Fibroblast of pulmonary artery (primary cell): Measurements from ENCODE around the gene PAPSS2.
A peak's percentile ranks its signal among the peaks of the same experiment; 100 is the strongest.
"Not testable (repeated sequence)": the region's sequence is repeated elsewhere in the genome, so short reads cannot be mapped to it uniquely, and the experiment has no call there.

Experiments
- DNase-seq: peaks from one replicate; pipeline ENCODE4 v3.0.0-alpha.2; 2010; ENCODE audit warnings: low read depth
- H3K4me3 ChIP-seq: replicated peaks from 2 replicates; pipeline ENCODE4 v1.5.1; 2011; ENCODE audit warnings: low read depth, mild to moderate bottlenecking, control low read depth, low read length, moderate library complexity
- TF ChIP-seq, protein P1 (sequence below): IDR thresholded peaks from 2 replicates; pipeline ENCODE4 v1.5.1; 2011; ENCODE audit warnings: mild to moderate bottlenecking, control low read depth, low read length, inconsistent platforms; ENCODE audit errors: missing control alignments

PAPSS2 gene

GRCh38 chr10:87729940-87730339 is 70.3 kb downstream of the PAPSS2 start:
- TF ChIP-seq, protein P1, sequence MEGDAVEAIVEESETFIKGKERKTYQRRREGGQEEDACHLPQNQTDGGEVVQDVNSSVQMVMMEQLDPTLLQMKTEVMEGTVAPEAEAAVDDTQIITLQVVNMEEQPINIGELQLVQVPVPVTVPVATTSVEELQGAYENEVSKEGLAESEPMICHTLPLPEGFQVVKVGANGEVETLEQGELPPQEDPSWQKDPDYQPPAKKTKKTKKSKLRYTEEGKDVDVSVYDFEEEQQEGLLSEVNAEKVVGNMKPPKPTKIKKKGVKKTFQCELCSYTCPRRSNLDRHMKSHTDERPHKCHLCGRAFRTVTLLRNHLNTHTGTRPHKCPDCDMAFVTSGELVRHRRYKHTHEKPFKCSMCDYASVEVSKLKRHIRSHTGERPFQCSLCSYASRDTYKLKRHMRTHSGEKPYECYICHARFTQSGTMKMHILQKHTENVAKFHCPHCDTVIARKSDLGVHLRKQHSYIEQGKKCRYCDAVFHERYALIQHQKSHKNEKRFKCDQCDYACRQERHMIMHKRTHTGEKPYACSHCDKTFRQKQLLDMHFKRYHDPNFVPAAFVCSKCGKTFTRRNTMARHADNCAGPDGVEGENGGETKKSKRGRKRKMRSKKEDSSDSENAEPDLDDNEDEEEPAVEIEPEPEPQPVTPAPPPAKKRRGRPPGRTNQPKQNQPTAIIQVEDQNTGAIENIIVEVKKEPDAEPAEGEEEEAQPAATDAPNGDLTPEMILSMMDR = no peak
- no peak for DNase-seq
- H3K4me3 ChIP-seq = no peak overlapping the region

GRCh38 chr10:87733081-87733480 is 73.4 kb downstream of the PAPSS2 start:
- H3K4me3 ChIP-seq = no peak overlapping the region
- TF ChIP-seq, protein P1 = no peak
- DNase-seq = peak; percentile 46

- TF ChIP-seq, protein P1 = peak; percentile 80
- peak; percentile 72 for DNase-seq
- H3K4me3 ChIP-seq = no peak overlapping the region
These were observed 75.5 kb downstream of the PAPSS2 start for GRCh38 chr10:87734987-87735827.

DNA sequence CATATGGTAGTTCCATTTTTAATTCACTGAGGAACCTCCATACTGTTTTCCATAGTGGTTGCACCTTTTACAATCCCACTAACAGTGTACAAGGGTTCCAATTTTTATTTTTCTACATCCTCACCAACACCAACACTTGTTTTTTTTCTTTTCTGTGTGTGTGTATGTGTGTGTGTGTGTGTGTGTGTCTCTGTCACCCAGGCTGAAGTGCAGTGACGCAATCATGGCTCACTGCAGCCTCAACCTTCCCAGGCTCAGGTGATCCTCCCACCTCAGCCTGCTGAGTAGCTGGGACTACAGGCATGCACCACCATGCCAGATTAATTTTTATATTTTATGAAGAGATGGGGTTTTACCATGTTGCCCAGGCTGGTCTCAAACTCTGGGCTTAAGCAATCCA is 78.6 kb downstream of the PAPSS2 start:
- not testable (repeated sequence) for DNase-seq

DNA sequence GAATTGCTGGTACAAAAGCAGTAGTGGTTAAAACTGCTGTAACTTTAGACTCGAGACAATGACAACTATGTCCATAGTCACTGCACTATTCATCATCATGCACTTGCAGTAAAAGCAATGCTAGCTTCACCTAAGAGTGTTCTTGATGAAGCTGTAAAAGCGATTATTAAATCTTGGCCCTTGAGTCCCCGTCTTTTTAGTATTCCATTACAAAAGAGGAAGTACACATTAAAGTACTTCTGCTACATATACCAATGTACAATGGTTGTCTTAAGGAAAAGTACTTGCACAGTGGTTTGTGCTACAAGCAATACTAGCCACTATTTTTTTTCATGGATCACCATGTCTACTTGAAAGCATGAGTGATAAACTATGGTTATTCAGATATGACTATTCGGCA is 80.0 kb downstream of the PAPSS2 start:
- no peak overlapping the region for H3K4me3 ChIP-seq
- TF ChIP-seq, protein P1 = no peak
- no peak for DNase-seq

More for the DNA sequence above, 78.6 kb downstream of the PAPSS2 start:
- H3K4me3 ChIP-seq = not testable (repeated sequence)

DNA sequence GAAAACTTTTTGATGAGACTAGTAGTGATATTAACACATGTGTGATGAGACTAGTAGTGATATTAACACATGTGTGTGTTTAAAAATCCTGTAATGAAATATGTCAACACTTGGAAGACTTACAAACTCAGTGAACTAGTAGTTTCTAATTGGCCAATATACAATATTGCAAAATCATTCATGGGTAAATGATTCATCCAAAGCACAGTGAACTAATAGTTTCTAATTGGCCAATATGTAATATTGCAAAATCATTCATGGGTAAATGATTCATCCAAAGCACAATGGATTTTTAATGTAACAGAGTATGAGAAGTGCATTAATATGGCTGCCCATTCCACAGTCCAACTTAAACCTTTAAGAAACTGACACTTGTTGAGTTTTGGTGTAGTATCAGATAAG is 80.6 kb downstream of the PAPSS2 start:
- H3K4me3 ChIP-seq = no peak overlapping the region
- DNase-seq = peak; percentile 92
- TF ChIP-seq, protein P1 = no peak

DNA sequence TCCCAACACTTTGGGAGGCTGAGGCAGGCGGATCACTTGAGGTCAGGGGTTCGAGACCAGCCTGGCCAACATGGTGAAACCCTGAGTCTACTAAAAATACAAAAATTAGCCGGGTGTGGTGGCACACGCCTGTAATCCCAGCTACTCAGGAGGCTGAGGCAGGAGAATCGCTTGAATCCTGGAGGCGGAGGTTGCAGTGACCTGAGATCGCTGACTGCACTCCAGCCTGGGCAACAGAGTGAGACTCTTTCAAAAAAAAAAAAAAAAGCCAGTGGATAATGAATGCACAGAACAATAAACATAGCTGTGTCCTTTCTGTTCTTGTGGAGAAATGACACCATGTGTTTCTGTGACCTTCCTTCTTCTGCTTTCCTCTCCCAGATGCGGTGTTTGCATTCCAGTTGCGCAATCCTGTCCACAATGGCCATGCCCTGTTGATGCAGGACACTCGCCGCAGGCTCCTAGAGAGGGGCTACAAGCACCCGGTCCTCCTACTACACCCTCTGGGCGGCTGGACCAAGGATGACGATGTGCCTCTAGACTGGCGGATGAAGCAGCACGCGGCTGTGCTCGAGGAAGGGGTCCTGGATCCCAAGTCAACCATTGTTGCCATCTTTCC is 83.4 kb downstream of the PAPSS2 start:
- H3K4me3 ChIP-seq, DNase-seq: not testable (repeated sequence)

DNA sequence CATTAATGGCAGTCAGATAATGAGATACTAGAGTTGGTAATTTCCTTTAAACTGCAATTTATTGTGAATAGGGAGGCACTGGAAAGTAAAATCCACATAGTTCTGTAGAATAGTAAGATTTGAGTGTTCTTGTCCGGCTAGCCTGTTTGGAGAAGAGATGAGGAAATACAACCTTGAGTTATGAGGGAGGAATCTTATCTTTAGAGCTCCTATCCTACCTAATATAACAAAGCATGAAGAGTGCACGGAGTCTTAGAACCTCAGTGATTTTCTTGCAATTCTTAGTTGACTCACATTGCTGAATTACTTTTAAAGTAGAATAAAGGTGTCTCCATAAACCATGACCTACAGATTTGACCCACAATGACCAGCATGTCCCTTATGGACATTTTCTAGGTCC is 84.9 kb downstream of the PAPSS2 start:
- TF ChIP-seq, protein P1 = no peak
- H3K4me3 ChIP-seq = no peak overlapping the region
- no peak for DNase-seq
